Measurements from ENCODE around the gene SH3BP5.

Gene SH3BP5

GRCh38 chr3:15324379-15324808 lies 8.0 kb downstream of the SH3BP5 start:
- no peak for DNase-seq

- no peak for DNase-seq
These were observed 9.3 kb downstream of the SH3BP5 start for GRCh38 chr3:15323063-15323462.

- no peak for DNase-seq
These were observed 11.0 kb downstream of the SH3BP5 start for GRCh38 chr3:15321349-15321748.

GRCh38 chr3:15319575-15319974 lies 12.8 kb downstream of the SH3BP5 start:
- peak; percentile 57 to 63 for DNase-seq

GRCh38 chr3:15319136-15319535 lies 13.2 kb downstream of the SH3BP5 start:
- DNase-seq: no peak

- no peak for DNase-seq
These were observed 13.7 kb downstream of the SH3BP5 start for GRCh38 chr3:15318661-15319060.

GRCh38 chr3:15316998-15317435 lies 15.4 kb downstream of the SH3BP5 start:
- DNase-seq: no peak

- DNase-seq: no peak
These were observed 17.4 kb downstream of the SH3BP5 start for GRCh38 chr3:15315003-15315402.

- DNase-seq: no peak
These were observed 18.1 kb downstream of the SH3BP5 start for GRCh38 chr3:15314276-15314675.

- DNase-seq: no peak
These were observed 18.9 kb downstream of the SH3BP5 start for GRCh38 chr3:15313461-15313860.

GRCh38 chr3:15312550-15312949 lies 19.8 kb downstream of the SH3BP5 start:
- DNase-seq: no peak

- no peak for DNase-seq
These were observed 21.7 kb downstream of the SH3BP5 start for GRCh38 chr3:15310491-15311370.

- DNase-seq: no peak
These were observed 22.6 kb downstream of the SH3BP5 start for GRCh38 chr3:15309662-15310335.

- DNase-seq: no peak
These were observed 24.8 kb downstream of the SH3BP5 start for GRCh38 chr3:15307580-15307979.

GRCh38 chr3:15306979-15307359 lies 25.4 kb downstream of the SH3BP5 start:
- no peak for DNase-seq

GRCh38 chr3:15305359-15305844 lies 27.0 kb downstream of the SH3BP5 start:
- peak in 1 of 2 experiments; percentile 10 for DNase-seq

- no peak for DNase-seq
These were observed 28.7 kb downstream of the SH3BP5 start for GRCh38 chr3:15303728-15304127.

GRCh38 chr3:15303216-15303615 lies 29.2 kb downstream of the SH3BP5 start:
- DNase-seq: no peak

- no peak for DNase-seq
These were observed 30.6 kb downstream of the SH3BP5 start for GRCh38 chr3:15301761-15302160.

GRCh38 chr3:15300323-15301078 lies 31.9 kb downstream of the SH3BP5 start:
- no peak for DNase-seq

- no peak for DNase-seq
These were observed 33.4 kb downstream of the SH3BP5 start for GRCh38 chr3:15299036-15299435.

GRCh38 chr3:15298504-15298903 lies 33.9 kb downstream of the SH3BP5 start:
- no peak for DNase-seq

Measured in SHP77 (cell line).